GM12874 (cell line): Measurements from ENCODE around the gene NOA1.

Source experiments
- CTCF ChIP-seq: IDR thresholded peaks from 2 replicates; pipeline ENCODE4 v1.5.1; 2011; ENCODE audit warnings: low read depth, mild to moderate bottlenecking, control low read depth, low read length, moderate library complexity; ENCODE audit not compliant: insufficient read depth

The NOA1 gene

GRCh38 chr4:56914336-56914735 is 63.1 kb downstream of the NOA1 start:
- TF ChIP-seq CTCF = no peak
